Ascending aorta (tissue), 2 donors: ENCODE measurements around the gene MCM3AP. TPM values are rescaled to one million over a fixed set of nuclear protein-coding genes. Genes with fewer than 3 reads are reported as not detected.

Experiments used
- DNase-seq, 2 donors: peaks; one replicate each; pipeline ENCODE4 v3.0.0-alpha.2; 2019; ENCODE audit warnings: low spot score in 2 of 2
- H3K27ac ChIP-seq, 2 donors: fragments of 200-600 bp; sonication (generic); one replicate each; pipeline ENCODE4 v1.5.1; 2016 to 2017; ENCODE audit warnings: mild to moderate bottlenecking in 1 of 2
- H3K27me3 ChIP-seq: fragments of 200-600 bp; sonication (generic); one replicate; pipeline ENCODE4 v1.5.1; 2017
- H3K36me3 ChIP-seq, 2 donors: fragments of 200-600 bp; sonication (generic); one replicate each; pipeline ENCODE4 v1.5.1; 2016
- H3K4me1 ChIP-seq, 2 donors: fragments of 200-600 bp; sonication (generic); one replicate each; pipeline ENCODE4 v1.5.1; 2016 to 2017; ENCODE audit warnings: mild to moderate bottlenecking in 1 of 2
- H3K4me3 ChIP-seq, 2 donors: fragments of 200-600 bp; sonication (generic); one replicate each; pipeline ENCODE4 v1.5.1; 2016 to 2017; ENCODE audit warnings: mild to moderate bottlenecking in 1 of 2
- H3K9me3 ChIP-seq, 2 donors: fragments of 200-600 bp; sonication (generic); one replicate each; pipeline ENCODE4 v1.5.1; 2016
- CTCF ChIP-seq, 3 experiments: fragments of 200-600 bp in 2 of 3; fragments of 450-650 bp in 1 of 3; sonication (generic) in 2 of 3; IDR thresholded peaks; one replicate each; pipeline ENCODE4 v1.5.1; 2016 to 2019; ENCODE audit warnings: antibody characterized with exemption in 3 of 3, mild to moderate bottlenecking in 1 of 3, moderate library complexity in 1 of 3
- intact Hi-C: fragments of 100-400 bp; cut with DNase I; formaldehyde crosslinking; loops from one replicate; pipeline ENCODE4 v1.15.1; 2023
- total RNA-seq: library from RNA; depleted of rRNA; stranded (reverse); fragments of >200 nt; gene quantifications from one replicate; pipeline ENCODE4 v1.1.0, GENCODE V29; 2016

The MCM3AP gene
- total RNA-seq, 1 donor from 2014 or later = 121 TPM

- DNase-seq = peak in 1 of 2 donors; percentile 56
- intact Hi-C loops = no loop called here
- H3K9me3 ChIP-seq = no peaks in the 10 kb centered on the region
- H3K27ac ChIP-seq = no peak overlapping the region
- no peaks in the 10 kb centered on the region for H3K27me3 ChIP-seq
- TF ChIP-seq CTCF (IDR thresholded peaks at IDR 0.05) = no peak
- H3K4me3 ChIP-seq = no peak overlapping the region
- H3K4me1 ChIP-seq = peaks cover 0 to 2% of the 10 kb centered on the region in 2 donors
- H3K36me3 ChIP-seq = peaks cover 54 to 84% of the 10 kb centered on the region in 2 donors
Measured at GRCh38 chr21:46191686-46192575, 93.5 kb downstream of the MCM3AP start.

GRCh38 chr21:46191257-46191685 lies 94.1 kb downstream of the MCM3AP start:
- intact Hi-C loops = no loop called here
- TF ChIP-seq CTCF (IDR thresholded peaks at IDR 0.05) = no peak
- DNase-seq = peak in 1 of 2 donors; percentile 66
- Histone ChIP-seq H3K4me1 (peaks cover 0 to 2% of the 10 kb centered on the region in 2 donors), H3K27ac (no peak overlapping the region), H3K36me3 (peaks cover 48 to 77% of the 10 kb centered on the region in 2 donors), H3K9me3 (no peaks in the 10 kb centered on the region), H3K27me3 (no peaks in the 10 kb centered on the region), H3K4me3 (no peak overlapping the region)

GRCh38 chr21:46190491-46191131 lies 94.8 kb downstream of the MCM3AP start:
- Histone ChIP-seq H3K4me3 (no peak overlapping the region), H3K4me1 (peaks cover 0 to 2% of the 10 kb centered on the region in 2 donors), H3K9me3 (no peaks in the 10 kb centered on the region), H3K27ac (peak overlapping the region in 1 of 2 donors; percentile 11), H3K27me3 (no peaks in the 10 kb centered on the region), H3K36me3 (peaks cover 41 to 71% of the 10 kb centered on the region in 2 donors)
- intact Hi-C loops = no loop called here
- DNase-seq = peak in 1 of 2 donors; percentile 59
- TF ChIP-seq CTCF (IDR thresholded peaks at IDR 0.05) = no peak

GRCh38 chr21:46189959-46190490 lies 95.4 kb downstream of the MCM3AP start:
- H3K36me3 ChIP-seq = peaks cover 35 to 65% of the 10 kb centered on the region in 2 donors
- intact Hi-C loops = no loop called here

More at GRCh38 chr21:46189959-46190490, 95.4 kb downstream of the MCM3AP start:
- Histone ChIP-seq H3K27me3 (no peaks in the 10 kb centered on the region), H3K27ac (no peak overlapping the region), H3K4me1 (peaks cover 0 to 2% of the 10 kb centered on the region in 2 donors), H3K9me3 (no peaks in the 10 kb centered on the region), H3K4me3 (no peak overlapping the region)
- no peak for DNase-seq
- TF ChIP-seq CTCF (IDR thresholded peaks at IDR 0.05) = no peak
